ENCODE data around the gene FANCI.

GRCh38 chr15:89319678-89320077, 75.9 kb downstream of the FANCI start:
- TF ChIP-seq, protein P1, sequence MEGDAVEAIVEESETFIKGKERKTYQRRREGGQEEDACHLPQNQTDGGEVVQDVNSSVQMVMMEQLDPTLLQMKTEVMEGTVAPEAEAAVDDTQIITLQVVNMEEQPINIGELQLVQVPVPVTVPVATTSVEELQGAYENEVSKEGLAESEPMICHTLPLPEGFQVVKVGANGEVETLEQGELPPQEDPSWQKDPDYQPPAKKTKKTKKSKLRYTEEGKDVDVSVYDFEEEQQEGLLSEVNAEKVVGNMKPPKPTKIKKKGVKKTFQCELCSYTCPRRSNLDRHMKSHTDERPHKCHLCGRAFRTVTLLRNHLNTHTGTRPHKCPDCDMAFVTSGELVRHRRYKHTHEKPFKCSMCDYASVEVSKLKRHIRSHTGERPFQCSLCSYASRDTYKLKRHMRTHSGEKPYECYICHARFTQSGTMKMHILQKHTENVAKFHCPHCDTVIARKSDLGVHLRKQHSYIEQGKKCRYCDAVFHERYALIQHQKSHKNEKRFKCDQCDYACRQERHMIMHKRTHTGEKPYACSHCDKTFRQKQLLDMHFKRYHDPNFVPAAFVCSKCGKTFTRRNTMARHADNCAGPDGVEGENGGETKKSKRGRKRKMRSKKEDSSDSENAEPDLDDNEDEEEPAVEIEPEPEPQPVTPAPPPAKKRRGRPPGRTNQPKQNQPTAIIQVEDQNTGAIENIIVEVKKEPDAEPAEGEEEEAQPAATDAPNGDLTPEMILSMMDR (IDR thresholded peaks at IDR 0.05) = no peak
- no peak for TF ChIP-seq POLR2A (IDR thresholded peaks at IDR 0.05)
